Measurements from ENCODE around the gene RNF6. TPM values are rescaled to one million over a fixed set of nuclear protein-coding genes. Genes with fewer than 3 reads are reported as not detected.
A peak's percentile ranks its signal among the peaks of the same experiment; 100 is the strongest.

RNF6 gene
- total RNA-seq, 1 donor from 2014 or later = 19.2 TPM

DNA sequence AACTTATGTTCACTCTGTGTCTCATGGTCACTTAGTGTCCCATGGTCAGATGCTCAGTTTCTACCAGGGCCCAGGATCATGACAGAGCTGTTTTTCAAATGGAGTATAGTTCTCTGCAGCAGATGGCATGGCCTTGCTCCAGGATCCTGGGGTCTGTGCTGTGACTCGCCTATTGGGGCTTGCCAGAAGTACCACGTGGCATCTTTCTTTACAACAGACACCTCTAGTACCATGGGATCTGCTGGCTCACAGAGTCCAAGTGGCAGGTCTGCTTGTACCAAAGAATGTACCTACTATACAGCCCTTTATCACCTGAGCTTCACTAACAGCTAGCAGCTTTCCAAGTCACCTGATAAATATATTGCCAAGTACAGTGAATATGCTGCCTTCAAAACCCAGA, 6.0 kb upstream of the RNF6 start:
- no peak for DNase-seq
- intact Hi-C loops (cut with micrococcal nuclease) = no loop called here
- ATAC-seq = peak; percentile 57

DNA sequence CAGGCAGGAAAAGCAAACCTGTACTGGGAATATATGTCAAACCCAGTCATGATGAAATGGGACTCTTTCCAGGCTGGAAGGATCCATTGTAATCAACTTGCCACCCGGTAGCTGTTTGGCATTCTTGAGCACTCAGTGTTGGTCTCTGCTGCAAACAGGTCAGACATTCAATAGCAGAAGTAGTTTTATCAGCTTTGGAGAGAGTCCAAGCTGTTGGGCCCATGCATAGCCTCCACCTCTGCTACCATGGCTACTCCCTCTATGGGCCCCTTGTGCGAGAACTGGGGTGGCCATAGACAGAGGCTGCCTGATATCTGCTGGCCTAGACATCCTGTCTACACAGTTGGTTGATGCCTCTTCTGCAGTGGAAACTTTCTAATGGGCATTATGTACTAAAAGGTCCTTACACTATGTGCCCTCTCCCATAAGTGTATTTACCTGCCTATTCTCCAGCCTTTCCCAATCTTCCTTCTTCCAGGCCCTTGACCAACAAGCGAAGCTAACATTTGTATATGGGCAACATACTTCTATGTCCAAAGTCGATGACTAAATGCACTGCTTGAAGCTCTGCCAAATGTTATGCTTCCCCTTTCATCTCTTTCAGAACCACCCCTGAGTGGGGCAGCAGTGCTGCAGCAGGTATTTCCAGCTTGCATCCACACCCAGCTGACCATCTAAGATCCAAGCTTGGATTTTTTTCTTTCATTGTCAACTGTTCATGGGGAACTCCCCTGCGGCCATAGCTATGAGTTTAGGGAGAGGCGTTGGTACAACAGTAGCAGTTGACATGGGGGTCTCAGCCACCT, 5.3 kb upstream of the RNF6 start:
- DNase-seq (no peak), ATAC-seq (no peak)
- intact Hi-C loops (cut with micrococcal nuclease) = no loop called here

GRCh38 chr13:26225896-26226617, 3.9 kb upstream of the RNF6 start:
- ATAC-seq = no peak
- no peak for DNase-seq
- intact Hi-C loops (cut with micrococcal nuclease) = no loop called here

- intact Hi-C loops (cut with micrococcal nuclease) = no loop called here
- ATAC-seq (peak; percentile 75), DNase-seq (no peak)
Observed at GRCh38 chr13:26222520-26223046, 469 bp upstream of the RNF6 start.

DNA sequence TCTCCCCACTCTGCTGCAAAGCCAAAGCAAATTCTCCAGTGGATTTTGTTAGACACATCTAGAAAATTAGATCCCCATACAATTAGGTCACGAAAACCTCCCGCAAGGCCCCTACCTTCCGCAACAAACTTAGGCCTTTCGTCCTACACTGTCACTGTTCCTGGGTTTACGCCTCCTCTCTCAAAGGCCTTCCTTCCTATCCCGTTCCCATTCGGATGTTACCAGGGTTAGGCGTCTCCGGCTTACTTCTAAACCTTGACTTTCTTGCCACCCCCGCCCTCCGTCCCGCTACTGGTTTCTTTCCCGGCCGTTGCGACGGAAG, 754 bp downstream of the RNF6 start:
- intact Hi-C loops (cut with micrococcal nuclease) = no loop called here
- no peak for DNase-seq

GRCh38 chr13:26220575-26220974, 1.5 kb downstream of the RNF6 start:
- no peak for DNase-seq
- intact Hi-C loops (cut with micrococcal nuclease) = no loop called here
- no peak for ATAC-seq

More for the DNA sequence above, 754 bp downstream of the RNF6 start:
- ATAC-seq = peak; percentile 52

- ATAC-seq (no peak), DNase-seq (no peak)
- intact Hi-C loops (cut with micrococcal nuclease) = no loop called here
Observed at GRCh38 chr13:26219726-26220125, 2.4 kb downstream of the RNF6 start.

- DNase-seq (no peak), ATAC-seq (no peak)
- intact Hi-C loops (cut with micrococcal nuclease) = no loop called here
Observed at GRCh38 chr13:26216042-26216441, 6.1 kb downstream of the RNF6 start.

DNA sequence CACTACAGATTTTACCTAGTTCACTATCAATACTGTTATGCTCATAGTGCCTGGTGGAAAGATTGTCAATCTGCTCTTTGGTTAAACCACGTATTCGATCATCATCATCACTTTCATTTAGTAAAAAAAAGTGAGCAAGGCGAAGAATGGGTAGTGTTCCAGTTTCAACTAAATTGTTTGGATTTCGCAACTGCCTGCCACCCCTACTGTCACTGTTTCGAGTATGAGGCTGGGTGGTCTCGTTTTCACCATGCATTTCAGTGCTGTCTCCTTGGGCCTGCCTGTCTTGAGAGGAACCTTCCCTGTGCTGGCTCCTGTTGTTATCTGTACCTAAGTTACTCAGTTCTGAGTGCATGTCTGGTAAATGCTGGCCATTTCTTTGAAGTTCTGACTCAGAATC, 8.1 kb downstream of the RNF6 start:
- intact Hi-C loops (cut with micrococcal nuclease) = no loop called here
- no peak for ATAC-seq
- DNase-seq = no peak

DNA sequence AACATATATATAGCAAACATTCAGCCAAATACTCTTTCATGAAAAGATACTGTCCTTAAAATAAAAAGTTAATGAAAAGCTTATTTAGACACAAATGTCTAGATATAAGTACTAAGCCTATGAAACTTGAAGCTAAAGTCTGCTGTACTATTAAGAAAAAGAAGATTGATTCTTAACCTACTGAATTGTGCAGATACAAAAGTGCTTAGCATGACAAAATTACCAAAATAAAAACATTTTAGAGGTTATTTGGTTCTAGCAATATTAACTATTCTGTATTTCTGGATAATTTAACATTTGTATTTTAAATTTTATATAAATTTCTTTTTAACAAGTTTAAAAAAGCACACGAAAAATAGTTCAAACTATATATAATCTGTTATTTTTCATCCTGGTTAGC, 8.8 kb downstream of the RNF6 start:
- no peak for ATAC-seq
- intact Hi-C loops (cut with micrococcal nuclease) = no loop called here

DNA sequence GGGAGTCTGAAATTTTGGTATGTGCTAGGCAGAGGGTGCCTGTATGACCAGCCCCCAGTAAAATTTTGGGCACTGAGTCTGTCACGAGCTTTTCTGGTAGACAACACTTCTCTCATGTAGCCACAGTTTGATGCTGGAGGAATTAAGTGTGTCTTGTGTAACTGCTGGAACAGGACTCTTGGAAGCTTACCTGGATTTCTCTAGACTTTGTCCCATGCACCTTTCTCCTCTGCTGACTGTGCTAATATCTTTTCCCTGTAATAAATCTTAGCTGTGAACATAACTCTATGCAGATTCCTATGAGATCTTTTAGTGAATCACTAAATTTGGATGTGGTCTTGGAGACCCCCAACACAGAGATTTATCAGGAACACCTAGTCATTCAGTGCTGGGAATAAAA, 13.8 kb downstream of the RNF6 start:
- DNase-seq = no peak
- intact Hi-C loops (cut with micrococcal nuclease) = no loop called here
- ATAC-seq = no peak

More for the DNA sequence above, 8.8 kb downstream of the RNF6 start:
- no peak for DNase-seq

DNA sequence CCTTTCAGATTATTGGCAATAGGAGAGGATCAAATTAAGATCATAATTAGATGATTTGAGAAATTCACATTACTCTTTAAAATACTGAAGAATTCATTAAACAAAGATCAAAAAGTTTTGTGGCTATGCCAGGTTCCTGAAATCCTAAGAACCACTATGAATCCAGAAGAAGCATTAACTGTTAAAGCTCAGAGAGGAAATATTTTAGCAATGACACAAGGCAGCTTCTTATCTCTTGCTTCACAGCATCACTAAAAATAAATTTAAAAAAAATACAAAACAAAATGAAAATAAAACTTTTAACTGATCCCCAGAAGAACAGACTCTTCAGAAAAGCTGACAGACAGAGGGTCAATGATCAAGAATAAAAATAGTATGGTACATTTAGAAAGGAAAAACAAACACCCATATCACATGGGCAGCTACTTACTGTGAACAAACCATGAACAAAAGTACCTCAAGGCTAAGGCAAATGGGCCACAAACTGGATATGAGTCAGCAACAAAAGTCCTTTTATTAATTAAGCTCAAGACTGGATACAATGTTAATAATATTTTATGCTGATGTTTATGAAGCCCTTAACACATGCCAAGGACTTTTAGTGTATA, 19.6 kb downstream of the RNF6 start:
- ATAC-seq = peak; percentile 53
- DNase-seq = no peak
- intact Hi-C loops (cut with micrococcal nuclease) = no loop called here

GRCh38 chr13:26200811-26201210, 21.3 kb downstream of the RNF6 start:
- ATAC-seq (no peak), DNase-seq (no peak)
- intact Hi-C loops (cut with micrococcal nuclease) = no loop called here

DNA sequence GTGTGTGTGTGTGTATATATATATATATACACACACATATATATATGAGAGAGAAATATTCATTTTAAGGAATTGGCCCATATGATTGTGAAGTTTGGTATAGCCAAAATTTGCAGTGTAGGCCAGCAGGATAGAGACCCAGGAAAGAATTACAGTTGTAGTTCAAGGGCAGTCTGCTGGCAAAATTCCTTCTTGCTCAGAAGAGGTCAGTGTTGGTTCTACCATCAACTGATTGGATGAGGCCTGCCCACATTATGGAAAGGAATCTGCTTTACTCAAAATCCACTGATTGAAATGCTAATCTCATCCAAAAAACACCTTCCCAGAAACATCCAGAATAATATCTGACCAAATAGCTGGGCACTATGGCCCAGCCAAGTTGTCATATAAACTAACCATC, 24.0 kb downstream of the RNF6 start:
- ATAC-seq (no peak), DNase-seq (no peak)
- intact Hi-C loops (cut with micrococcal nuclease) = no loop called here

DNA sequence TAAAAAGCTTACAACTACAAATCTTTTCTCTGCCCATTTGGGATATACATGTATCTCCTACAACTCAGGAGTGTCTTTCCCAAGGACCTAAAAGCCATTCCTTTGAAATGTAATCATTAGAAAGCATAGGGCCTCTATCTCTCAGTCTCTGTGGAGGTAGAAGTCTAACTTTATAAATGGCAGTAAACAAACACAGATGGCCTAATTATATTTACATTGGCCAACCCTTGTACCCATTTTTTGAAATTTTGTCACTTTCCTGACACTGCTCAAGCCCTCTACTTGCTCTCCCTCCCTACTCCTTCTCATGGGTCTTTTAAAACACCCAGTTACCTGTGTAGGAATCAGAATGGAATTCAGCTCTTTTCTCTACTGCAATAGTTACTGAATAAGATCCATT, 24.8 kb downstream of the RNF6 start:
- ATAC-seq (no peak), DNase-seq (no peak)
- intact Hi-C loops (cut with micrococcal nuclease) = no loop called here

- DNase-seq (no peak), ATAC-seq (no peak)
- intact Hi-C loops (cut with micrococcal nuclease) = loop anchor here (10.0 kb wide), 1 partner anchor 508 kb away; no protein-coding TSS in a partner anchor
Observed at GRCh38 chr13:26186995-26187394, 35.1 kb downstream of the RNF6 start.

DNA sequence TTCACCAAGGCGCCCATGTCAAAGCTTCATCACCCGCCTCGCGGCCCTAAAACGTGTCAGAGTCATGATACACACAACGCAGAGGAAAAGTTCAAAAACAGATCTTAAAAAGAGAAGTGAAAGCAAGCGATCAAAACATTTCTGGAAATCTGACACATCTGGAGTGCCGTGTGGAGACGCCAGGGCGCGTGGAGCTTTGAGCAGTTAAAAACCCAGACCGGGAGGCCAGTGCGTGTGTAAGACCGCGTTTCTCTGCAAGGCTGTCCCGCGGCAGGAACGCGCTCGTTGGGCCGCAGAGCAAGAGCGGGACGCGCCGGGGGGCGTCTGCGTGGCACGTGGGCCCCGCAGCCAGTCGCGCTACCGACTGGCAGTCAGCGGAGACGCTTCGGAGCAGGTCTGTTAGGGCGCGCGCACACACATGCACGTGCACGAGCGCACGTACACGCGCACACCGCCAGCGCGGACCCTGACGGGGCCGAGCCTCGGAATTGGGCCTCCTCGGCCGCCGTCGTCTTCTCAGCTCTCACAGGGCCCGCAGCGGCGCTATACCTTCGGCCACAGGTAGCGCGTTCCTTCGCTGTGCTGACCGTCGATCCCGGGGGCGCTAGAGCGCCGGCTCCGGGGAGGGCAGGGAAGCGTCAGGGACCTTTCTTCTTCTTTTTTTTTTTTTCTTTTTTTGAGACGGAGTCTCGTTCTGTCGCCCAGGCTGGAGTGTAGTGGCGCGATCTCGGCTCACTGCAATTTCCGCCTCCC, 35.8 kb downstream of the RNF6 start:
- intact Hi-C loops (cut with micrococcal nuclease) = loop anchor here (10.0 kb wide), 1 partner anchor 509 kb away; no protein-coding TSS in a partner anchor
- DNase-seq (peak; percentile 93), ATAC-seq (peak; percentile 96)

DNA sequence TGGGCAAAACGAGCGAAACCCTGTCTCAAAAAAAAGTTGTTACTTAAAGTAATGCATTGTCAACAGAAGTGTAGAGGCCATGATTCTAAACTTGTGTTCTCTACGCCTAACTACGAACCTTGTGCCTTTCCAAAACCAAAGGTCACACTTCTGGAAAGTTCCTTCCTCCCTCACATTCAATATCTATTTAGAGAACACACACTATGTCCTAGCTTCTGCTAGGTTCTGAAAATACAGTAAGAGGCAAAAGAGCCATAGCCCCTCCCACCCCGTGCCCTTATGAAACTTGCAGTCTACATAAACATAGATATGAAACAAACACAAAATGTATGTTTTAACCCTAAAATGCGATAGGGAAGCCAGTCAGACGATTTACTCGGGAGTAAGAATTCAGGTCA, 36.4 kb downstream of the RNF6 start:
- intact Hi-C loops (cut with micrococcal nuclease) = loop anchor here (10.0 kb wide), 1 partner anchor 509 kb away; no protein-coding TSS in a partner anchor
- DNase-seq = no peak
- ATAC-seq = peak; percentile 41

- intact Hi-C loops (cut with micrococcal nuclease) = loop anchor here (5.0 to 10.0 kb wide), 2 partner anchors 312 to 510 kb away; no protein-coding TSS in a partner anchor
- peak; percentile 53 for DNase-seq
- ATAC-seq = peak; percentile 49
Observed at GRCh38 chr13:26184791-26185250, 37.3 kb downstream of the RNF6 start.

Measured in left ventricle myocardium superior (tissue), 1 donor.